ENCODE results near the gene BRF1.

- TF ChIP-seq CTCF (IDR thresholded peaks at IDR 0.05) (no peak), ZNF232 (CRISPR knock-in tag; IDR thresholded peaks at IDR 0.05) (no peak), SP1 (CRISPR knock-in tag; conservative IDR thresholded peaks at IDR 0.05) (no peak), ATF1 (CRISPR knock-in tag; IDR thresholded peaks at IDR 0.05) (no peak), ZNF121 (CRISPR knock-in tag; IDR thresholded peaks at IDR 0.05) (no peak), IRF2 (CRISPR knock-in tag; IDR thresholded peaks at IDR 0.05; ENCODE audit: borderline replicate concordance, low read depth) (no peak), ESRRA (CRISPR knock-in tag; IDR thresholded peaks at IDR 0.05; ENCODE audit: borderline replicate concordance) (no peak), ZNF396 (CRISPR knock-in tag; IDR thresholded peaks at IDR 0.05; ENCODE audit: borderline replicate concordance) (no peak), OVOL2 (CRISPR knock-in tag; IDR thresholded peaks at IDR 0.05; ENCODE audit: borderline replicate concordance) (no peak), JUN (CRISPR knock-in tag; IDR thresholded peaks at IDR 0.05) (no peak), KAT7 (CRISPR knock-in tag; IDR thresholded peaks at IDR 0.05; ENCODE audit: borderline replicate concordance) (no peak)
- TF ChIP-seq, protein P1, sequence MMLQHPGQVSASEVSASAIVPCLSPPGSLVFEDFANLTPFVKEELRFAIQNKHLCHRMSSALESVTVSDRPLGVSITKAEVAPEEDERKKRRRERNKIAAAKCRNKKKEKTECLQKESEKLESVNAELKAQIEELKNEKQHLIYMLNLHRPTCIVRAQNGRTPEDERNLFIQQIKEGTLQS (CRISPR knock-in tag; conservative IDR thresholded peaks at IDR 0.05) = no peak
- TF ChIP-seq, protein P2, sequence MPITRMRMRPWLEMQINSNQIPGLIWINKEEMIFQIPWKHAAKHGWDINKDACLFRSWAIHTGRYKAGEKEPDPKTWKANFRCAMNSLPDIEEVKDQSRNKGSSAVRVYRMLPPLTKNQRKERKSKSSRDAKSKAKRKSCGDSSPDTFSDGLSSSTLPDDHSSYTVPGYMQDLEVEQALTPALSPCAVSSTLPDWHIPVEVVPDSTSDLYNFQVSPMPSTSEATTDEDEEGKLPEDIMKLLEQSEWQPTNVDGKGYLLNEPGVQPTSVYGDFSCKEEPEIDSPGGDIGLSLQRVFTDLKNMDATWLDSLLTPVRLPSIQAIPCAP (CRISPR knock-in tag; IDR thresholded peaks at IDR 0.05) = no peak
- TF ChIP-seq, protein P3, sequence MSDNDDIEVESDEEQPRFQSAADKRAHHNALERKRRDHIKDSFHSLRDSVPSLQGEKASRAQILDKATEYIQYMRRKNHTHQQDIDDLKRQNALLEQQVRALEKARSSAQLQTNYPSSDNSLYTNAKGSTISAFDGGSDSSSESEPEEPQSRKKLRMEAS (CRISPR knock-in tag; IDR thresholded peaks at IDR 0.05) = no peak
Measured at GRCh38 chr14:105195522-105196264, 105.1 kb downstream of the BRF1 start.

Measured in WTC11 (cell line).